GM10847 (cell line): ENCODE data around the gene CFAP410.

Source experiments
- POLR2A ChIP-seq: IDR thresholded peaks from 2 replicates; pipeline ENCODE4 v1.6.1; 2011; ENCODE audit not compliant: insufficient read length; ENCODE audit errors: extremely low read depth

CFAP410 gene

GRCh38 chr21:44319407-44320065 is 19.7 kb downstream of the CFAP410 start:
- TF ChIP-seq POLR2A, result no peak

DNA sequence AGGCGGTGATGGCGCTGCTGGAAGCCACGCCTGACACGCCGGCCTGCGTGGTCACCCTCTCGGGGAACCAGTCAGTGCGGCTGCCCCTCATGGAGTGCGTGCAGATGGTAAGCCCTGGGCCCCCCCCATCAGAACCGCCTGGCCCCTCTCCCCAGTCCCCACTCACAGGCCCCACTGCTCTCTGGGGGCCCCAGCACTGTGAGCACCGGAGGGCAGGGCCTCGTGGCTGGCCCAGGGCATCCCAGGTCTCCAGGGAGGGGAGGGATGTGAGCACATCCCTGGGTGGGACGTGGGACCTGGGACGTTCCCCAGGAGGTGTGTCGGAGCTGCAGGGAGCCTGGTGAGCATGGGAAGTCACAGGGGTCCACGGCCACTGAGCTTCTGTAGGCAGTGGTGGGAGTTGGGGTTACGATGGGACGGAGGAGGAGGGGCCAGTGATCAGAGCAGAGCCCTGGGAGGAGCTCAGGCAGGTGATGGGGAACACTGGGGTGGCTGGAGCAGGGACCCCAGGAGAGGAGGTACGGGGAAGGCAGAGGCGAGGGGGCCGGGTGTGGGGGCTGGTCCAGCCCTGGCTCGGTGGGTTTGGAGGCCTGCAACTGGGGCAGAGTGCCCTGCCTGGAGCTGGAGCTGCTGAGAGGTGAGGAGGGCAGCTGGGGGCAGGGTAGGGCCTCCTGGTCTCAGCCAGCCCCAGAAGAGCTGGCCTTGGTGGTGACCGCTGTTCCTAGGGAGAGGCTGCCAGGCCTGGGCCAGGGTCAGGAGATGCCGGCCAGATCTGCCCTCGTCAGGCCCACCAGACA is 20.5 kb downstream of the CFAP410 start:
- TF ChIP-seq POLR2A, result no peak

DNA sequence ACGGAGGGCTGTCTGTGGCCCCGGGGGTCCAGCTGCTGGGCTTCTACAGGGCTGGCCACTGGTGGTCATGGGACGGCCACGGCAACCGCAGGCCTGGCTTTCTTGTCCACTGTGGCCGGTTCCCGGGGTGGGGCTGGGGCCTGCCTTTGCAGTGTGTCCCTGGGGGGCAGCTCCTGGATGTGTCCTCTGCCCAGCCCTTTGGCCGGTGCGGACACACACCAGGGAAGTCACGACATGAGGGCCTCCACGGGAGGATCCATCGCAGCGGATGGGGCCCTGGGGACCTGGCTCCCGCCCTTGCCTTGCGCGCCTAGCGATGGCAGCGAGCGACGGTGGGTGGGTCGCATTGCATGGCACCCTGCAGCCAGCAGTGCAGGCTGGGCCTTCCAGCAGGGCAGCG is 21.3 kb downstream of the CFAP410 start:
- no peak for TF ChIP-seq POLR2A

DNA sequence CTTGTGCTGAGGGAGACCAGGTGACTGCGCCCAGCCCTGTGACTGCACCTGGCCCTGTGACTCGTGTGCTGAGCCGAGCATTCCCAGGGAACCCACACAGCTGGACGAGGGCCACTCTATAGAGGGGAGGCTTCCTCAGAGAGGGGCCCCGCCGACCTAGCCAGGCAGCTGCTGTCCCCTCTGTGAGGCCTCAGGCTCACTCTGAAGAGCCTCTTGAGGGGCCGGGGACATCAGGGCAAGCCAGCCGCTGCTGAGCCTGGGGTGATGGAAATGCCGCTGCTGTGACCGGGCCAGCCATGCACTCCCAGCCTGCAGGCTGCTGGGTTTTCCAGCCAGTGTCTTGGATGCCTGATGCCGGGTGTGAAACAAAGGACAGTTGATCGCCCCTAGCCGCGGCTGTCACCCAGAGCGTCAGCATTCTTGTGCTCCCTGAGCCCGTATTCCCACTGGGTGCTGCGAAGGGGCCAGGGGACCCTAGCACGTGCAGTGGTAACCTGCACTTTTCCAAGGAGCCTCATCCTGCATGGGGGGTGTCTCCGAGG is 21.9 kb downstream of the CFAP410 start:
- no peak for TF ChIP-seq POLR2A

DNA sequence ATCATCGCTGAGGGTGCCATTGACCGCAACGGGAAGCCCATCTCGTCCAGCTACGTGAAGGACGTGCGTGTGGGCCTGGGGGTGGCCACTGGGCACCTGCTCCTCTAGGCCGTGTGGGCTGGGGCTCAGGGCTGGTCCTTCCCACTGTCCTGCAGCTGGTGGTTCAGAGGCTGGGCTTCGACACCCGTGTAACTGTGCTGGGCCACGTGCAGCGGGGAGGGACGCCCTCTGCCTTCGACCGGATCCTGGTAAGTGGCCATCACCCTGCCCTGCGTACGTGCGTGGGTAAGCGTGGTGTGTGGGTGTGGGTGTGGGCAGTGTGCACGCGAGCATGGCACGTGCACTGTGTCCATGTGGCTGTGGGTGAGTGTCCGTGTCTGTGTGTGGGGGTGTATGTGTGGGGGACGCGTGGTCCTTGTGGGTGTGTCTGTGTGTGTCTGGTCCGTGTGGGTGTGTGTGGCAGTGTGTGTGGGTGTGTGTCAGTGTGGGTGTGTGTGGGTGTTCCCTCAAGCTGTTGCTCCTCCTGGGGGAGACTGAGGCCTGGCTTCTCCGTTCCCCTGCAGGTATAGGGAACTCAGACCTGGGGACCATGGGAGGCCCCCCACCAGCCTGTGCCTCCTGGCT is 22.8 kb downstream of the CFAP410 start:
- TF ChIP-seq POLR2A, result no peak

DNA sequence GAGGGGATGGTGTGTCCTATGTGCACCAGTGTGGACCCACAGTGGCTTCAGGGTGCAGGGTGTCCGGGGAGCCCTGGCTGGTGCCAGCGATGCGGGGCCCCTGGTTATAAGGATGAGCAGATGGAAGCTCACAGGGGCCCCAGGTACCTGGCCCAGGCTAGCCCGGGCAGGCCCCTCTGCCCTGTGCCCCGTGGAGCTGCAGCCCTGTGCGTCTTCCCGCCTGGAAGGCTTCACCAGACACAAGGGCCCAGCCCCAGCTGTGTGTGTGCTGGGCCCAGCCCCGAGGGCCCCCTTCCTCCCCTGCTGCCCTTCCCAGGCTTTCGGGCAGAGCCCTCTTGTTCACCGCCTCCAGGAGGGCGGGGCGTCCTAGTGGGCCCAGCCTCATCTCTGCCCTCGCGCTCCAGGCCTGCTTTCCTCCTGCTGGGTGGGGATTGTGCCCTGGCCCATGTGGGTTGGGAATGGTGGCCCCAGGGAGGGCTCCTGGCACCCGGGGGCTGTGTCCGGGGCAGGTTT is 23.4 kb downstream of the CFAP410 start:
- no peak for TF ChIP-seq POLR2A

DNA sequence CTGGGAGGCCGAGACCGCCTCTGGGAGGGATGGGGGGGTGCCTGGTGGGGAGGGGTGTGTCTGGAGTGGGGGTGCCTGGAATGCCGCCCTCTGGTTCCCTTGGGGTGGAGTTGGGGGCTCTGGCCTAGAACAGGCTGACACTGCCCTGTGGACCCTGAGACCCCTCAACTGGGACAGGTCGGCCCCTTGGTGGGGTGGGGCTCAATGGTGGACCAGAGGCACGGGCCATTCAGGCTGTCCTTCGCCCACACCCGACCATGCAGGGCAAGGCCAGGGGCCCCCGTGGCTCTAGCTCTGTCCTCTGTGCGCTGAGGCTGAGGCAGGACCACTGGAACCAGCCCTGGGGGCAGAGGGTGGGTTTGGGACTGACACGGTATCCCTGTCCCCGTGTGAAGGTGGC is 24.6 kb downstream of the CFAP410 start:
- no peak for TF ChIP-seq POLR2A

DNA sequence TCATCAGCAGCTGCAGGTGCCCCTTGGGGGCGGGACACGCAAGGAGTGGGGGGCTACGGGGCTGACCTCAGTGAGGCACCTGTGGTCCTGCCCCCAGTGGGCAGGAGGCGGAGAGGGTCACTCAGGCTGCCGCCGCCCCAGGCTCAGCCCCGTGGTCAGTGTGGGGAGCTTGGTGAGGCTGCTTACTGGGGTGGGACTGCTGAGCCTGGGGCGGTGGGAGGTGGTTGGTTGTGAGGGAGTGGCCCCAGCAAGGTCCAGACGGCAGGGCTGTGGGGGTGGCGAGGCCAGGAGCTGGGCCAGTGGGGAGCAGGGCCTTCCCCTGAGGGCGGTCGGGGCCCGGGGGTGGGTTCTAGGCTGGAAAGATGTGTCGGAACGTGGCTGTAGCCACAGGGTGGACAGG is 25.1 kb downstream of the CFAP410 start:
- TF ChIP-seq POLR2A, result no peak

- no peak for TF ChIP-seq POLR2A
Observed at GRCh38 chr21:44313451-44313850, 25.7 kb downstream of the CFAP410 start.

DNA sequence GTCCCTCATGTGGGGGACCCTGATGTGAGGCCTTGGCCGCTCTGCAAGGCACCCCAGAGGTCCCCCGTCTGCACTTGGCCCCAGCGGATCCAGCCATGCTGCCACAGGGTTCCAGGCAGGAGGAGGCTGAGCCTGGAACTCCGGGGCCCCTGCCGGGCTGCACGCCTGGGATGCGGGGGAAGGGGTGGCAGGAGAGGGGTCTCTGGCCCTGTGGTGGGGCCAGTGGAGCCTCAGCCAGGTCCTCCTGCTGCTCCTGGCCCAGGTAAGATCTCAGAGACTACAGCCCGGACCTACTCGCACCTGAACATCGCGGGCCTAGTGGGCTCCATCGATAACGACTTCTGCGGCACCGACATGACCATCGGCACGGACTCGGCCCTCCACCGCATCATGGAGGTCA is 26.5 kb downstream of the CFAP410 start:
- no peak for TF ChIP-seq POLR2A

- no peak for TF ChIP-seq POLR2A
Observed at GRCh38 chr21:44312089-44312488, 27.1 kb downstream of the CFAP410 start.

- TF ChIP-seq POLR2A, result no peak
Observed at GRCh38 chr21:44310628-44311507, 28.3 kb downstream of the CFAP410 start.

DNA sequence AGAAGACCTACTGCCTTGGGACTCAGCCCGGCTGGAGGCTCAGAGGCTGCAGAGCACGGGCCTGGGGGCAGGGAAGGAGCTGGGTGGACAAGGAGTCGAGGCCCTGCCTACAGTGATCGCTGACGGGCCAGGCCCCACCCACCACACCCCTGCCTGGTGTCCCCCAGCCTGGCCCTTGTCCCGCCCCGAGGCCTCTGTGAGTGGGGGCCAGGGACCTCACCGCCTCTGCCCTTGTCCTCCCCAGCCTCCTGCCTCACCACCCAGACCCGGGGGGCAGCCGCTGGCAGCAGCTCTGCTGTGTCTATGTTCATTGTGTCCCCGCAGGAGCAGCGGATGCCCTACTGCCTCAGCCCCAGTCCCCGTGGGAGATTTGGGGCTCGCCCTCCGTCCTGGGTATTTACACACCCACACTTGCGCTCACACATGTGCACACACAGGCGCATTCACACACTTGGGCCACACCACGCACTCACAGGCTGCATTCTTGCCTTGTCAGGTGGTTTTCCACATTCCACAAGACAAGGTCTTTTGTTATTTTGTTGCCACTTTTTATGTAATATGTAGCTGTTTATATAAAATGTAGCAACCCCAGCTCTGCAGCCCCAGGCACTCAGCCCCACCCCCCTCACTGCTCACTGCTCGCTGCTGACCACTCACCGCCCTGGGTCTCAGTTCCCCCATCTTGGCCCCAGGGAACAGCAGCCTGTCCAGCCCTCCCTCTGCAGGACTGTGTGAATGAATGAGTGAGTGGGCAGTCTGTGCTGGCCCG is 32.1 kb downstream of the CFAP410 start:
- TF ChIP-seq POLR2A, result no peak

GRCh38 chr21:44305691-44306090 is 33.5 kb downstream of the CFAP410 start:
- no peak for TF ChIP-seq POLR2A
